ENCODE data around the gene TMEM147.
A peak's percentile ranks its signal among the peaks of the same experiment; 100 is the strongest.

The TMEM147 gene

DNA sequence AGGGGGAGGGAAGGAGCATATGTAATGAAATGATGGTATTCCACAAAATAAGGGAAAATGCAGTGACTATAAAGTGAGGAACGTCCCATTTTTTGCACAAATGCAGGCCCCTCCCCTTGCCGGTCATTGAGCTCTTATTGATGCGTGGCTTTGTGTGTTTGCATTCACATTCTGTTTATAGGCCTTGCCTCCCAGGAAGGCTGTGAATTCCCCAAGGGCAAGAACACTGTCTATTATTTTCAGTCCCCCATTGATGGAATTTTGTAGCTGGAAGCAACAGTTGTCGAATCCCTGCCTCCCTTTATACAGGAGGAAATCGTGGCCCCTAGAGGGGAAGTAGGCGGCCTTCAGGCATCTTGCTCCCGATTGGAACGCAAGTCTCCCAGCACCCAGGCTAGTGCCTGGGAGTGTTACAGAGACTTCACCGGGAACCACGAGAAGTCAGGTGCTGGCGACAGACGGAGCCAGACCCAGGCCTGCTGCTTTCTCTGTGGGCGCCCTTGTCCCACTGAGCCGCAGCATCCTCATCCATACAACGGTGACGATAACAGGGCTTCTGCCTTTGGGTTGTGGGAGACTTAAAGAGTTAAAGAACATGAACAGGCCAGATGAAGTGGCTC lies 24.2 kb upstream of the TMEM147 start:
- peak; percentile 24 for DNase-seq (ENCODE audit: low read depth)

GRCh38 chr19:35522745-35523327 lies 22.6 kb upstream of the TMEM147 start:
- no peak for DNase-seq (ENCODE audit: low read depth)

DNA sequence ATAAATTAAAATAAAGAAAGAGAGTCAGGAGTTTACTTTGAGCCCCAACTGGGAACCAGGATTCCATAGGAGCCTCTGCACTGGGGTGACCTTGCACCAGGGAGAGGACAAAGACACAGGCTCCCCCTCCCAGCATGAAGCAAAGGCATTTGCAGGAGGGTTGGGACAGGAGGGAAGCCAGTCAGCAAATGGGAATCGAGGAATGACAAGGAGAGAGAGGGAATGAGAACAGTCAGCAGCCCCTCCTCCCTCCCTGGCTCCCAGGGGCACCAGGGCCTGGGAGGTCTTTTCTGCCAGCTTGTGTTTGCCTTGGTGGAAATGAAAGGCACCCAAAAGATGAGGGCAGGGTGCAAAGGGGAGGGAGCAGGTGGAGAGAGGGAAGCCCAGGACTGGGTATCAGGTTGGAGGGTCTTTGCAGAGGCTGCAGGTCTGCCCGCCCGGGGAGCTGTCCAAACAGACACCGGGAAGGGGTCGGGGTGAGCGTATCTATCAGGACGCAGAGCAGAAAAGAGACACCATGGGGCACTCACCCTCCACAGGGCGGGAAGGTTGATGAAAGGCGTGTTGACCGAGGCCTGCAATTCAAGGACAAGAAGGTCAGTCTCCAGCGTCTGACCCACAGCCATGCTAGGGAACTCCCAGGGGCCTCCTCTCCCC lies 21.1 kb upstream of the TMEM147 start:
- DNase-seq (ENCODE audit: low read depth): no peak

DNA sequence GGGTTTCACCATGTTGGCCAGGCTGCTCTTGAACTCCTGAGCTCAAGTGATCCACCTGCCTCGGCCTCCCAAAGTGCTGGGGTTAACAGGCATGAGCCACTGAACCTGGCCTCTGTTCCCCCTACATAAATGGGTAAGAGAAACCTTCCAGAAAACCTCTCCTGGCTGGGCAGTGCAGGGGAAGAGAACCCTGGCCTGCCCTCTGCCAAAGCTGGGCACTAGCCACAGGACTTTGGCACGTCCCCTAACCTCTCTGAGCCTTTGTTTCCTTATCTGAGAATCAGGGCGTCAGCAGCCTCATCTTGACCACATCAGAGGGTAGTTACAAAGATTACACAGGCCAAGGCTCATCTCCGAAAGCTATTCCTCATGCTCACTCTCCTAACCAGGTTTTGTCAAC lies 19.6 kb upstream of the TMEM147 start:
- no peak for DNase-seq (ENCODE audit: low read depth)

DNA sequence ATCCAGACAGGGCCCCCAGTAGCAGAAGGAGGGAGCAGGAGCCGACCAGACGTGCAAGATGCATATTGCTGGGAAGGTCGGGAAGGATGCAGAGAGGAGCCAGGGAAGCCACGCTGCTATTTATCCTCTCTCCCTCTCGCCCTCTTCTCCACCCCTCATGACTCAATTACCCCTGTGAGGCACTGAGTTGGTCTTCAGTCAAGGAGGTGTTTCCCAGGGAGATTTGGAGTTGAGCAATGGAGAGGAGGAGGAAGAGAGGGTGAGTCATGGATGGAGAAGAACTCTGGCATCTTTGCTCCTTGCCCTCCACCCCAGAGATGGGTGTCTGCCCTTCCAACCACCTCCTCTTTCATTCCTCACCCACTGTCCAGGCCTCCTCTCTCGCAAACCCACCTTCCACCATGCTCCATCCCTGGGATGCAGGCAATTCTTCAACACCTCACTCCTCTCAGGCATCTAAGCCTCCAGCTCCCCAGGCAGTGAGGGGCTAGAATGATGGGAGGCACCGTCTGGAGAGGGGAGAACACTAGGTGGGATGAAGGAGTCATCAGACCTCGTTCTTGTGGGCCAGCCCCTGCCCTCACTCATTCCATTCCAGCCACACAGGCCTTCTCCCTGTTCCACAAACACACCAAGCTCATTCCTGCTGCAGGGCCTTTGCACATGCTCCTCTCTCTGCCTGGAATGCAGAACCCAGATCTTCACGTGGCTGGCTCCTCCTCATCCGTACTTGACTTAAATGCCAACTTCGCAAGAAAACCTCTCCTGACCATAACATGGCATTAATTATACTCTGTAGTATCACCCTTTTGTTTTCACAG lies 17.0 kb upstream of the TMEM147 start, which contains the start of gene SBSN:
TSS of gene SBSN (minus strand) at position 94 of the 821 bp plus-strand sequence. CDS start at position 64, 30 bp downstream.
- peak; percentile 85 for DNase-seq (ENCODE audit: low read depth)

GRCh38 chr19:35529241-35530218 lies 15.9 kb upstream of the TMEM147 start:
- DNase-seq (ENCODE audit: low read depth): no peak

DNA sequence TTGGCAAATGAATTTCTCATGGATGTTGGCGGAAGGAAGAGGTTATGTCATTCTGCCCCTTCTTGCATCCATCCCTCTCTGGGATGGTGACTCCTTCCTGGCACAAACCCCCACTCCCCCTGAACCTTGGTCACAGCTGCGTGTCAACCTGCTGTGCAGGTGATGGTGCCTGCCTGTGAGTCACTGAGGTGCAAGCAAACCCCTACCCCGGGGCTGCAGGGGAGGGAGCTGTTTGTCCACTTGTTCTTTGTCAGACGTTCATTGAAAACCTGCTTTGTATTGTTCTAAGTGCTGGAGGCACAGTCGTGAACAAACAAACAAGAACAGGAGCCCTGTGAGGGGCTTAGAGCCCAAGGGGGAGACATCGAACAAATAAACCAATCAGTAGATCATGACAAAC lies 14.1 kb upstream of the TMEM147 start:
- DNase-seq (ENCODE audit: low read depth): no peak

GRCh38 chr19:35533201-35533821 lies 12.1 kb upstream of the TMEM147 start, which contains the start of gene GAPDHS:
Gene GAPDHS (plus strand): TSS chr19:35533456. CDS start chr19:35533528, 72 bp downstream.
- DNase-seq (ENCODE audit: low read depth): no peak

GRCh38 chr19:35533822-35534392 lies 11.5 kb upstream of the TMEM147 start:
- peak; percentile 30 for DNase-seq (ENCODE audit: low read depth)

- DNase-seq (ENCODE audit: low read depth): no peak
Observed at GRCh38 chr19:35534803-35535480, 10.5 kb upstream of the TMEM147 start.

DNA sequence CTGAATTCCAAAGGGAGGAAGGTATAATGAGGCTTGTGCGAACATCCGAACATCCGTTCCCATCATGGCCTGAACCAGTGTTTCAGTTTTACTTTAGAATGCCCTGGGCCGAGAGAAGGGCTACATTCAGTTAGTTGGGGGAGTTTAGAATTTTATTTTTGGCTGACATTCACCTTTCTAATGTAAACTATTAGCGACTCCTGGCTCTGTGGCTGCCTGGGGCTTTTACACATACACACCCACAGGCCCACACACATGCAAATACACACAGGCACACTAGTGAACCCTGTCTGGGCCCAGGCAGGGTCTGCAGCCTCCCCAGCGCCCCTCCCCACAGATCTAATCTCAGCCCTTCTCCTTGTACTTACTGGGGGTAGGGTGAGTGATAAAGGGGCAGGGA lies 6.1 kb upstream of the TMEM147 start:
- no peak for DNase-seq (ENCODE audit: low read depth)

- DNase-seq (ENCODE audit: low read depth): no peak
Observed at GRCh38 chr19:35539850-35540249, 5.6 kb upstream of the TMEM147 start.

- no peak for DNase-seq (ENCODE audit: low read depth)
Observed at GRCh38 chr19:35540356-35540927, 5.0 kb upstream of the TMEM147 start.

DNA sequence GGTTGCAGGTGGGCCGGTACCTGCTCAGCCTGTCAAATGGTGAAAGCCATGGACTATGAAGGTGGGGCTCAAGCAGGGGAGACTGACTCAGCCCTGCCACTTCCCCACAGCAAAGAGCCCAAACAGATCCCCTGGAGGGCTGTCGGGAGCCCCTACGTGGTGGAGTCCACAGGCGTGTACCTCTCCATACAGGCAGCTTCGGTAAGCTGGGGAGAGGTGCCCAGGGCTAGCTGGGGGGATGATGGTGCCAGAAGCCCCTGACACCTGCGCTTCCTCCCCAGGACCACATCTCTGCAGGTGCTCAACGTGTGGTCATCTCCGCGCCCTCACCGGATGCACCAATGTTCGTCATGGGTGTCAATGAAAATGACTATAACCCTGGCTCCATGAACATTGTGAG lies 3.2 kb upstream of the TMEM147 start:
- DNase-seq (ENCODE audit: low read depth): no peak

- no peak for DNase-seq (ENCODE audit: low read depth)
Observed at GRCh38 chr19:35543280-35544109, 1.9 kb upstream of the TMEM147 start.

DNA sequence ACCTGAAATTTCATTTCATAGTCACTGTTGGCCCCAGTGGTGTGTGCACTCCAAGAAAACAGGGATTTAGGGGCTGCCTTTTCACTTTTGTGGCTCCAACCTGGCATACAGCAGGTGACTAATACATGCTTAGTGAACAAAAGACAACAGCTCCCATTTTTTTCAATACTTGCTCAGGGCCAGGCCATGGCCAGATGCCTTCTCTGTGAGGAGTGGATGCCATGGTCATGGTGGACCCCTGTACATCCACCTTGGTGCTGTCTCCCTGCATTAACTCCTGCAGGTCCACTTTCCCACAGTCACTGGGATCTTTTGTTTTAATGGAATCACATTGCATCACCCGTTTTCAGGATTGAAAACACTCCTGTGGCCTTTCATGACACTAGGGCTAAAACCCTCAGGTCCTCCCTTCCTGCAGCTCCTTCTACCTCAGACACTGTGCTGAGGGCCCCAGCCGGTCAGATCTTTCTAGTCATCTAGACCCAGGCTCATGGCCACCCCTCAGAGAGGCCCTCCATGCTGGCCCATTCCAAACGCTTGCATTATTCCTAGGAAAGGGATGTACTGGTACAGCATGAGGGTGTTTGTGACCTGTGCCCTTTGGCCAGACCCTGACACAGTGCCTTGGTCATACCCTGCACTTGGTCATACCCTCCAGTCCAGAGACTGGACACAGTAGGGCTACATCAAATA lies 1.2 kb upstream of the TMEM147 start:
- no peak for DNase-seq (ENCODE audit: low read depth)

DNA sequence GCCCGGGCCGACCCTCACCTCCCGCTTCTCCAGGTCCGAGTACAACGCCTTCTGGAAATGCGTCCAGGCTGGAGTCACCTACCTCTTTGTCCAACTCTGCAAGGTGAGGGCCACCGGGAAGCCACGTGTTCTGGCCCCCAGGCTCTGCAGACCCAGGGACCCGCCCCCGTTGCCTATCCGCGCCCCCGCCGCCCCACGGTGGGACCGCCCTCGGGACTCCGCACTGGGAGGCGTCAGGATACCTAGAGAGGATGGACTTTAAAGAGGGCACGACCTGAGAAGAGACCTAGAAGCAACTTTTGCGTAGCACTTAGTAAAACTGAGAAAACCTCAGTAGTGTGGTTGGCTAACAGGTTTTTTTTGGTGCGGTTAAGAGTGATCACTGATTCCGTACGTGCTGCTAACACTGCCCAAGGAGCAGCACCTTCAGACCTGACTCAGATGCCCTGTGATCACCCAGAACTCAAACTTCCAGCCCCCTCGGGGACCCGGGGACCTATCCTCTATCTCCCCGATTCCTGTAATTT lies 492 bp downstream of the TMEM147 start:
- DNase-seq (ENCODE audit: low read depth): peak; percentile 34

- DNase-seq (ENCODE audit: low read depth): no peak
Observed at GRCh38 chr19:35546532-35546931, 1.1 kb downstream of the TMEM147 start.

Data from EH (cell line).